HepG2 (cell line): ENCODE data around the gene PPP1R16B. TPM values are rescaled to one million over a fixed set of nuclear protein-coding genes. Genes with fewer than 3 reads are reported as not detected.

ENCODE experiments used
- BATF2 ChIP-seq: sonication (generic); formaldehyde crosslinking; IDR thresholded peaks from 2 replicates; pipeline ENCODE4 v1.8.0; 2022; ENCODE audit warnings: mild to moderate bottlenecking, missing genetic modification reagents, moderate library complexity
- EHMT2 ChIP-seq: fragments of 200-600 bp; sonication (generic); IDR thresholded peaks from 2 replicates; pipeline ENCODE4 v1.7.0; 2017; ENCODE audit warnings: antibody characterized with exemption, low read depth, low read length, borderline replicate concordance
- HNF1B ChIP-seq: sonication (generic); formaldehyde crosslinking; IDR thresholded peaks from 2 replicates; pipeline ENCODE4 v1.5.1; 2020; ENCODE audit warnings: mild to moderate bottlenecking, moderate library complexity, missing genetic modification reagents
- IRF9 ChIP-seq: sonication (generic); formaldehyde crosslinking; IDR thresholded peaks from 2 replicates; pipeline ENCODE4 v1.8.0; 2022; ENCODE audit warnings: missing genetic modification reagents, mild to moderate bottlenecking, borderline replicate concordance
- MIER2 ChIP-seq: IDR thresholded peaks from 2 replicates; pipeline ENCODE4 v1.6.1; 2016; ENCODE audit warnings: missing biosample characterization, missing genetic modification reagents
- MZF1 ChIP-seq: sonication (generic); formaldehyde crosslinking; IDR thresholded peaks from 2 replicates; pipeline ENCODE4 v1.8.1; 2023; ENCODE audit warnings: mild to moderate bottlenecking, missing genetic modification reagents, borderline replicate concordance
- NFRKB ChIP-seq: fragments of 450-650 bp; IDR thresholded peaks from 2 replicates; pipeline ENCODE4 v1.6.1; 2017
- RFX1 ChIP-seq: fragments of 450-650 bp; IDR thresholded peaks from 2 replicates; pipeline ENCODE4 v1.6.1; 2017
- SOX6 ChIP-seq, 2 experiments: fragments of 450-650 bp in 1 of 2; sonication (generic) in 1 of 2; formaldehyde crosslinking in 1 of 2; IDR thresholded peaks; 2 replicates each; pipeline versions ENCODE4 v1.4.0 to v1.6.1; 2017 to 2020; ENCODE audit warnings: antibody characterized with exemption in 1 of 2, mild to moderate bottlenecking in 1 of 2, missing genetic modification reagents in 1 of 2
- TP53 ChIP-seq: sonication (generic); formaldehyde crosslinking; conservative IDR thresholded peaks from 2 replicates; pipeline ENCODE4 v1.4.0; 2020; ENCODE audit warnings: missing genetic modification reagents
- U2AF1 ChIP-seq: fragments of 200-400 bp; formaldehyde crosslinking; optimal IDR thresholded peaks from 2 replicates; pipeline ENCODE3; 2017; ENCODE audit warnings: mild to moderate bottlenecking, low read depth, low read length
- ZBTB44 ChIP-seq: sonication (generic); formaldehyde crosslinking; IDR thresholded peaks from 2 replicates; pipeline ENCODE4 v1.4.0; 2020; ENCODE audit warnings: missing genetic modification reagents
- ZNF230 ChIP-seq: sonication (generic); formaldehyde crosslinking; IDR thresholded peaks from 2 replicates; pipeline ENCODE4 v1.4.0; 2020; ENCODE audit warnings: mild to moderate bottlenecking, missing genetic modification reagents
- ZNF235 ChIP-seq: sonication (generic); formaldehyde crosslinking; IDR thresholded peaks from 2 replicates; pipeline ENCODE4 v1.8.1; 2023; ENCODE audit warnings: mild to moderate bottlenecking, missing genetic modification reagents, borderline replicate concordance
- ZNF318 ChIP-seq: sonication (generic); formaldehyde crosslinking; IDR thresholded peaks from 2 replicates; pipeline ENCODE4 v1.4.0; 2020; ENCODE audit warnings: mild to moderate bottlenecking, missing genetic modification reagents
- ZNF7 ChIP-seq: IDR thresholded peaks from 2 replicates; pipeline ENCODE4 v1.6.1; 2016; ENCODE audit warnings: missing biosample characterization, missing genetic modification reagents
- polyA plus RNA-seq, 8 experiments: library from polyadenylated mRNA; depleted of rRNA in 3 of 8; stranded (reverse) in 7 of 8; unstranded in 1 of 8; fragments of >200 nt; fragmentation: Illumina TruSeq in 4 of 8; extraction: Trizol in 4 of 8; gene quantifications; 2 replicates each; pipeline versions ENCODE4 v1.2.1 to v1.2.3, GENCODE V29; 2011 to 2016; ENCODE audit warnings: low read depth in 4 of 8, missing spikeins in 1 of 8, mixed read lengths in 1 of 8; ENCODE audit not compliant: insufficient read depth in 1 of 8
- total RNA-seq, 5 experiments: library from RNA; depleted of rRNA; stranded (reverse); fragments of >200 nt; fragmentation: Illumina TruSeq; extraction: Trizol; gene quantifications; 2 replicates each; pipeline ENCODE4 v1.2.3, GENCODE V29; 2016; ENCODE audit warnings: low read depth in 1 of 5

PPP1R16B gene
- total and polyA plus RNA-seq, 2 of the 13 experiments (the other 11 are each of a cell fraction or from before 2014, with no cell fraction given): 0.02 to 0.11 TPM

- TF ChIP-seq BATF2 (CRISPR knock-in tag) (no peak), SOX6 (IDR thresholded peaks at IDR 0.05) (no peak), SOX6 (CRISPR knock-in tag; IDR thresholded peaks at IDR 0.05) (peak; percentile 86), ZNF235 (CRISPR knock-in tag) (no peak), NFRKB (no peak), IRF9 (peak; percentile 80), HNF1B (peak; percentile 64), U2AF1 (no peak), TP53 (CRISPR knock-in tag) (peak; percentile 71), ZNF7 (CRISPR knock-in tag) (peak; percentile 95), ZNF230 (peak; percentile 67; the same call in 1 of the 2 replicates), MZF1 (no peak), RFX1 (no peak), MIER2 (no peak), ZNF318 (0 out of 2 replicates have a peak, but pooled peaks have one; percentile 62), ZBTB44 (0 out of 2 replicates have a peak, but pooled peaks have one; percentile 22), EHMT2 (no peak)
These were observed 20.6 kb downstream of the PPP1R16B start (continued) for GRCh38 chr20:38825901-38826625.
